SK-N-MC (cell line): ENCODE results near the gene PES1.

ENCODE experiments used
- EZH2 ChIP-seq: fragments of 200-600 bp; sonication (generic); IDR thresholded peaks from one replicate; pipeline ENCODE4 v1.6.1; 2017; ENCODE audit warnings: antibody characterized with exemption
- POLR2AphosphoS5 ChIP-seq: IDR thresholded peaks from 2 replicates; pipeline ENCODE4 v1.6.1; 2012; ENCODE audit warnings: mild to moderate bottlenecking, low read depth, low read length, borderline replicate concordance

GRCh38 chr22:30538280-30538679 lies 53.4 kb downstream of the PES1 start:
- no peak for TF ChIP-seq POLR2AphosphoS5
- TF ChIP-seq EZH2, result no peak
